ENCODE measurements around the gene RUFY3. TPM values are rescaled to one million over a fixed set of nuclear protein-coding genes. Genes with fewer than 3 reads are reported as not detected.

The RUFY3 gene
- total RNA-seq, 3 donors from 2014 or later = 60.0 to 95.9 (median 83.6) TPM

DNA sequence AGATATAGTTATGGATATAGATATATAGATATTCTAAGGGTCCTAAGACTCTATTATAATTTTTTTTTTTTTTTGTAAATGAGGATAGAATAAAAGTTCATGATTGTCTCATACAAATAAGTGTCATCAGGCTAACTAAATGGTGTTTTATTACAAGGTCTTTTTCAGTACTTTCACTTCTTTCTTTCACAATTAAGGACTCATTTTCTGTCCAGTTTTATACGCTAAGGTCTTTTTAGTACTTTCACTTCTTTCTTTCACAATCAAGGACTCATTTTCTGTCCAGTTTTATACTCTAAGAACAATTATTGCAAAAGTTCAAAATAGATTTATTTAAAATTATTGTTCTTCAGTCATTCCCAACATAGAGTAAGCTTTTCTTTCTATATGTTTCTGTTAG, 32.7 kb downstream of the RUFY3 start:
- Histone ChIP-seq H3K27ac (no peak overlapping the region), H3K4me3 (no peak overlapping the region), H3K36me3 (no peaks in the 10 kb centered on the region), H3K4me1 (no peaks in the 10 kb centered on the region), H3K27me3 (no peaks in the 10 kb centered on the region), H3K9me3 (no peaks in the 10 kb centered on the region)
- no peak for DNase-seq (ENCODE audit: low spot score in 2 of 2)
- intact Hi-C loops (cut with DNase I; ENCODE audit: low total_unique reads) = no loop called here
- TF ChIP-seq POLR2AphosphoS5 (IDR thresholded peaks at IDR 0.05) (no peak), POLR2A (IDR thresholded peaks at IDR 0.05) (no peak)
- TF ChIP-seq, protein P1, sequence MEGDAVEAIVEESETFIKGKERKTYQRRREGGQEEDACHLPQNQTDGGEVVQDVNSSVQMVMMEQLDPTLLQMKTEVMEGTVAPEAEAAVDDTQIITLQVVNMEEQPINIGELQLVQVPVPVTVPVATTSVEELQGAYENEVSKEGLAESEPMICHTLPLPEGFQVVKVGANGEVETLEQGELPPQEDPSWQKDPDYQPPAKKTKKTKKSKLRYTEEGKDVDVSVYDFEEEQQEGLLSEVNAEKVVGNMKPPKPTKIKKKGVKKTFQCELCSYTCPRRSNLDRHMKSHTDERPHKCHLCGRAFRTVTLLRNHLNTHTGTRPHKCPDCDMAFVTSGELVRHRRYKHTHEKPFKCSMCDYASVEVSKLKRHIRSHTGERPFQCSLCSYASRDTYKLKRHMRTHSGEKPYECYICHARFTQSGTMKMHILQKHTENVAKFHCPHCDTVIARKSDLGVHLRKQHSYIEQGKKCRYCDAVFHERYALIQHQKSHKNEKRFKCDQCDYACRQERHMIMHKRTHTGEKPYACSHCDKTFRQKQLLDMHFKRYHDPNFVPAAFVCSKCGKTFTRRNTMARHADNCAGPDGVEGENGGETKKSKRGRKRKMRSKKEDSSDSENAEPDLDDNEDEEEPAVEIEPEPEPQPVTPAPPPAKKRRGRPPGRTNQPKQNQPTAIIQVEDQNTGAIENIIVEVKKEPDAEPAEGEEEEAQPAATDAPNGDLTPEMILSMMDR (IDR thresholded peaks at IDR 0.05) = no peak

DNA sequence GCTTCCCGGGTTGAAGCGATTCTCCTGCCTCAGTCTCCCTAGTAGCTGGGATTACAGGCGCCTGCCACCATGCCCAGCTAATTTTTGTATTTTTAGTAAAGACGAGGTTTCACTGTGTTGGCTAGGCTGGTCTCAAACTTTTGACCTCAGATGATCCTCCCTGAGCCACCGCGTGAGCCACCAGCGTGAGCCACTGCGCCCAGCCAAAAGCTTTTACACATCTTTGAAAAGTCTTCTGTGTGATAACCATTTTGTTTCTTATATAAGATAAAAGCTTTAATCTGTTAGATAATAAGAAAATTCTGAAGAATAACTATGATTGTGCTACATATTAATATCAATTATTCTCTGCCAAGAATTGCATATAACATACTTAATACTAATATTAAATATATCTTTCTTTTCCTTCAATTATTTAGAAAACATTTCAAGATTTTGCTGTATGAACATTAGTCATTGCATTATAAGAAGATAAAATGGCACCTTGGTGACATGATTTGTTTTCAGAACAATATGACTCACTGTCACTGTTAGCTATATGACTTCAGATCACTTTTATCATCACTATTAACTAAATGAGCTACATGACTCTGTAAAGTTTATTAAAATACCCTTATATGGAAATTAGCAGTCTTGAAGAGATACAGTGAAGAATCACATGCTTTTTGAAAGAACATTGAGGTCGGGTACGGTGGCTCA, 33.4 kb downstream of the RUFY3 start:
- Histone ChIP-seq H3K27ac (no peak overlapping the region), H3K36me3 (no peaks in the 10 kb centered on the region)

DNA sequence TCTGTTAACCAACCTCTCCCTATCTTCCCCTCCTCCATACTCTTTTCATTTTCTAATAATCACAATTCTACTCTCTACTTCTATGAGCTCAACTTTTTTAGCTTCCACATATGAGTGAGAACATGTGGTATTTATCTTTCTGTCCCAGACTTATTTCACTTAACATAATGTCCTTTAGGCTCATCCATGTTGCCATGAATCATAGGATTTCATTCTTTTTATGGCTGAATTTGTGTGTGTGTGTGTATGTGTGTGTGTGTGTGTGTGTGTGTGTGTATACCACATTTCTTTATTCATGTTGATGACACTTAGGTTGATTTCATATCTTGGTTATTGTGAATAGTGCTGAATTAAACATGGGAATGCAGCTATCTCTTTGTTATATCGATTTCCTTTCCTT, 37.4 kb downstream of the RUFY3 start:
- no peak overlapping the region for H3K27ac ChIP-seq
- H3K4me1 ChIP-seq = no peaks in the 10 kb centered on the region
- H3K36me3 ChIP-seq = no peaks in the 10 kb centered on the region
- no peak overlapping the region for H3K4me3 ChIP-seq
- no peak for DNase-seq (ENCODE audit: low spot score in 2 of 2)
- no peaks in the 10 kb centered on the region for H3K27me3 ChIP-seq
- TF ChIP-seq, protein P1 (IDR thresholded peaks at IDR 0.05) = no peak
- TF ChIP-seq POLR2AphosphoS5 (IDR thresholded peaks at IDR 0.05) (no peak), POLR2A (IDR thresholded peaks at IDR 0.05) (no peak)
- H3K9me3 ChIP-seq = no peaks in the 10 kb centered on the region
- intact Hi-C loops (cut with DNase I; ENCODE audit: low total_unique reads) = no loop called here

More for the DNA sequence above, 33.4 kb downstream of the RUFY3 start:
- H3K9me3 ChIP-seq = no peaks in the 10 kb centered on the region
- no peaks in the 10 kb centered on the region for H3K4me1 ChIP-seq
- no peak for TF ChIP-seq POLR2A (IDR thresholded peaks at IDR 0.05)
- TF ChIP-seq POLR2AphosphoS5 (IDR thresholded peaks at IDR 0.05) = no peak
- TF ChIP-seq, protein P1 (IDR thresholded peaks at IDR 0.05) = no peak
- no peaks in the 10 kb centered on the region for H3K27me3 ChIP-seq
- H3K4me3 ChIP-seq = no peak overlapping the region
- no peak for DNase-seq (ENCODE audit: low spot score in 2 of 2)
- intact Hi-C loops (cut with DNase I; ENCODE audit: low total_unique reads) = no loop called here

DNA sequence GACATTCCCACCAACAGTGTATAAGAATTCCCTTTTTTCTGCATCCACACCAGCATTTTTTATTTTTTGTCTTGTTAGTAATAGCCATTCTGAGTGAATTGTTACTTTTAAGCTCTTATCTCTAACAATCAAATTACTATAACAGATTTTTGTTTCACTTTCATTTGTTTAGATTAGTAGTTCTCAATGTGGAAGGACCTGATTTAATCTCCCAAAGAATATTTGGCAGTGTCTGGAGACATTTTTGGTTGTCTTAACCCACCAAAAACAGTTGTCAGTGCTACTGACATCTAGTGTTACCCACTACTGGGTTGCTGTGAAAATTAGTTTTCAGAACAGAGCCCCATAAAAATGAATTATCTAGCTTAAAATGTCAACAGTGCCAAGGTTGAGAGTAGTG, 37.9 kb downstream of the RUFY3 start:
- Histone ChIP-seq H3K27ac (no peak overlapping the region), H3K27me3 (no peaks in the 10 kb centered on the region), H3K4me1 (no peaks in the 10 kb centered on the region), H3K9me3 (no peaks in the 10 kb centered on the region), H3K36me3 (no peaks in the 10 kb centered on the region), H3K4me3 (no peak overlapping the region)
- no peak for TF ChIP-seq POLR2AphosphoS5 (IDR thresholded peaks at IDR 0.05)
- TF ChIP-seq POLR2A (IDR thresholded peaks at IDR 0.05) = no peak
- TF ChIP-seq, protein P1 (IDR thresholded peaks at IDR 0.05) = no peak
- intact Hi-C loops (cut with DNase I; ENCODE audit: low total_unique reads) = no loop called here
- DNase-seq (ENCODE audit: low spot score in 2 of 2) = no peak

DNA sequence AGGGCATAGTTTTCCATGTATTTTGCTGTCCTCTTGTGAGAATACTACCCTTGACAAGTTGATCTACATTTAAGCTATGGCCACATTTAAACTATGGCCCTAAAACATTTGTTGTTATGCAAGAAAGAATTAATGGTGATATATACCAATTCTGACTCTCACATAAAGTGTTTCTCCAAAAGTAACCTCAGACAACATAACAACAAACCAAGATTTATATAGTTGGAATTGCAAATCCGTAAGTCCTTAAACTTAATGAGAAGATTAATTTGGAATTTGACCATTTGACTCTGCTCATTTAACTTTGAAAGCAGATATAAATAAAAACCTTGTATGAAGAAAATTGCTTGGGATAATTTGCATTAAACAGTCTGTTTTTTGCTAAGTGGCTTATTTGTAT, 38.9 kb downstream of the RUFY3 start:
- no peak overlapping the region for H3K27ac ChIP-seq
- no peaks in the 10 kb centered on the region for H3K36me3 ChIP-seq
- intact Hi-C loops (cut with DNase I; ENCODE audit: low total_unique reads) = no loop called here
- H3K4me3 ChIP-seq = no peak overlapping the region
- TF ChIP-seq POLR2A (IDR thresholded peaks at IDR 0.05) (no peak), POLR2AphosphoS5 (IDR thresholded peaks at IDR 0.05) (no peak)
- no peaks in the 10 kb centered on the region for H3K27me3 ChIP-seq
- H3K4me1 ChIP-seq = no peaks in the 10 kb centered on the region
- H3K9me3 ChIP-seq = no peaks in the 10 kb centered on the region
- no peak for DNase-seq (ENCODE audit: low spot score in 2 of 2)
